Neuronal stem cell (in vitro differentiated cells): ENCODE results near the gene NSG2.

Source experiments
- DNase-seq: peaks from one replicate; pipeline ENCODE4 v3.0.0-alpha.2; 2013; ENCODE audit warnings: low spot score
- H2AFZ ChIP-seq: one replicate; pipeline ENCODE4 v1.6.1; 2013; ENCODE audit warnings: mild to moderate bottlenecking, low read length, inconsistent platforms
- H2AK5ac ChIP-seq: 2 replicates; pipeline ENCODE4 v1.6.1; 2013; ENCODE audit warnings: low read depth, mild to moderate bottlenecking, inconsistent platforms, low read length, moderate library complexity, mixed read lengths
- H2BK120ac ChIP-seq: 2 replicates; pipeline ENCODE4 v1.6.1; 2013; ENCODE audit warnings: low read depth, mild to moderate bottlenecking, inconsistent platforms, low read length, moderate library complexity, mixed read lengths
- H2BK12ac ChIP-seq: one replicate; pipeline ENCODE4 v1.6.1; 2013; ENCODE audit warnings: low read length, inconsistent platforms
- H2BK15ac ChIP-seq: 2 replicates; pipeline ENCODE4 v1.6.1; 2013; ENCODE audit warnings: mild to moderate bottlenecking, low read length, inconsistent platforms, mixed read lengths
- H2BK5ac ChIP-seq: one replicate; pipeline ENCODE4 v1.6.1; 2013; ENCODE audit warnings: inconsistent platforms, mild to moderate bottlenecking, low read length, moderate library complexity
- H3K14ac ChIP-seq: one replicate; pipeline ENCODE4 v1.6.1; 2013; ENCODE audit warnings: low read length, inconsistent platforms
- H3K18ac ChIP-seq: 2 replicates; pipeline ENCODE4 v1.6.1; 2013; ENCODE audit warnings: low read length, inconsistent platforms
- H3K23ac ChIP-seq: 2 replicates; pipeline ENCODE4 v1.6.1; 2013; ENCODE audit warnings: low read depth, mild to moderate bottlenecking, mixed read lengths, low read length, inconsistent platforms; ENCODE audit not compliant: poor library complexity
- H3K27ac ChIP-seq: replicated peaks from 3 replicates; pipeline ENCODE4 v1.5.1; 2013; ENCODE audit warnings: low read length, inconsistent platforms
- H3K27me3 ChIP-seq, 3 experiments: 2 replicates each; pipeline ENCODE4 v1.6.1; 2013; ENCODE audit warnings: low read length in 3 of 3, mild to moderate bottlenecking in 2 of 3, inconsistent platforms in 1 of 3, low read depth in 1 of 3, mixed read lengths in 1 of 3, moderate library complexity in 1 of 3; ENCODE audit not compliant: control insufficient read depth in 3 of 3, insufficient read depth in 3 of 3
- H3K36me3 ChIP-seq, 2 donors: replicated peaks in 1 of 2; 2 replicates each; pipeline ENCODE4 v1.6.1; 2013; ENCODE audit warnings: low read length in 2 of 2; ENCODE audit not compliant: control insufficient read depth in 2 of 2, insufficient read depth in 2 of 2
- H3K4ac ChIP-seq: 2 replicates; pipeline ENCODE4 v1.6.1; 2013; ENCODE audit warnings: inconsistent platforms, mild to moderate bottlenecking, low read length, moderate library complexity
- H3K4me1 ChIP-seq, 2 donors: 1 replicate in 1 of 2; 2 replicates in 1 of 2; pipeline ENCODE4 v1.6.1; 2013; ENCODE audit warnings: low read length in 2 of 2, low read depth in 1 of 2; ENCODE audit not compliant: control insufficient read depth in 2 of 2, insufficient read depth in 1 of 2
- H3K4me2 ChIP-seq: one replicate; pipeline ENCODE4 v1.6.1; 2013; ENCODE audit warnings: mild to moderate bottlenecking, low read length, inconsistent platforms; ENCODE audit not compliant: insufficient read depth, poor library complexity, severe bottlenecking
- H3K4me3 ChIP-seq, 2 donors: 2 replicates each; pipeline ENCODE4 v1.5.1; 2013; ENCODE audit warnings: low read length in 2 of 2, mild to moderate bottlenecking in 2 of 2, inconsistent platforms in 1 of 2, moderate library complexity in 1 of 2
- H3K79me1 ChIP-seq: one replicate; pipeline ENCODE4 v1.6.1; 2013; ENCODE audit warnings: low read depth, mild to moderate bottlenecking, inconsistent platforms, low read length, moderate library complexity
- H3K9ac ChIP-seq: one replicate; pipeline ENCODE4 v1.6.1; 2013; ENCODE audit warnings: mild to moderate bottlenecking, low read depth, low read length, inconsistent platforms; ENCODE audit not compliant: poor library complexity
- H3K9me3 ChIP-seq, 2 donors: replicated peaks in 1 of 2; 2 replicates each; pipeline versions ENCODE3 to v1.6.1; 2013; ENCODE audit warnings: low read length in 2 of 2, mild to moderate bottlenecking in 2 of 2, inconsistent platforms in 1 of 2, low read depth in 1 of 2, mixed read lengths in 1 of 2, moderate library complexity in 1 of 2; ENCODE audit not compliant: control insufficient read depth in 2 of 2, insufficient read depth in 1 of 2
- H4K8ac ChIP-seq: one replicate; pipeline ENCODE4 v1.6.1; 2013; ENCODE audit warnings: low read depth, mild to moderate bottlenecking, inconsistent platforms, low read length, moderate library complexity
- H4K91ac ChIP-seq: one replicate; pipeline ENCODE4 v1.6.1; 2013; ENCODE audit warnings: low read length, low read depth, mild to moderate bottlenecking, inconsistent platforms; ENCODE audit not compliant: poor library complexity
- WGBS, 2 donors: extraction: QIAGEN DNeasy Blood & Tissue Kit; methylation state at CpG; one replicate each; pipeline ENCODE4 v1.1.7; 2013; ENCODE audit warnings: missing lambda C conversion rate in 2 of 2, mixed read lengths in 1 of 2; ENCODE audit not compliant: insufficient read length in 2 of 2, insufficient replicate concordance in 1 of 2; ENCODE audit errors: extremely low coverage in 2 of 2; 5-methylcytosine and 5-hydroxymethylcytosine counted together

The NSG2 gene

GRCh38 chr5:174115226-174115625 lies 69.7 kb downstream of the NSG2 start:
- Histone ChIP-seq H2BK15ac (no peak overlapping the region), H3K14ac (no peak overlapping the region), H2BK5ac (no peak overlapping the region), H2AK5ac (no peak overlapping the region), H3K4me3 (no peak overlapping the region), H2AFZ (no peak overlapping the region), H3K36me3 (no peaks in the 10 kb centered on the region), H3K27me3 (no peaks in the 10 kb centered on the region), H4K91ac (no peak overlapping the region), H3K4me2 (no peak overlapping the region), H3K18ac (no peak overlapping the region), H3K4ac (no peak overlapping the region), H3K9me3 (no peaks in the 10 kb centered on the region), H3K27ac (no peak overlapping the region), H4K8ac (no peak overlapping the region), H3K4me1 (peaks cover 0 to 8% of the 10 kb centered on the region in 2 donors), H3K9ac (no peak overlapping the region), H2BK12ac (no peak overlapping the region), H3K79me1 (no peaks in the 10 kb centered on the region), H3K23ac (no peak overlapping the region), H2BK120ac (no peak overlapping the region)
- DNase-seq: no peak
- no CpG with 5 or more reads among the region's 7 CpGs for WGBS, 2 donors

GRCh38 chr5:174118823-174119467 lies 73.4 kb downstream of the NSG2 start:
- H2BK5ac ChIP-seq: no peak overlapping the region
- no peak overlapping the region for H3K18ac ChIP-seq
- no peak overlapping the region for H4K8ac ChIP-seq
- WGBS, 2 donors: no CpG with 5 or more reads among the region's 9 CpGs
- H2AK5ac ChIP-seq: no peak overlapping the region
- H3K4me3 ChIP-seq: no peak overlapping the region
- no peak overlapping the region for H3K14ac ChIP-seq
- no peak overlapping the region for H4K91ac ChIP-seq
- H2BK120ac ChIP-seq: no peak overlapping the region
- H3K23ac ChIP-seq: no peak overlapping the region
- no peaks in the 10 kb centered on the region for H3K79me1 ChIP-seq
- no peak overlapping the region for H3K4ac ChIP-seq
- H3K27ac ChIP-seq: no peak overlapping the region
- no peak overlapping the region for H3K4me2 ChIP-seq
- no peak overlapping the region for H3K9ac ChIP-seq
- DNase-seq: no peak
- H2AFZ ChIP-seq: no peak overlapping the region
- no peaks in the 10 kb centered on the region for H3K36me3 ChIP-seq
- H2BK15ac ChIP-seq: no peak overlapping the region
- H2BK12ac ChIP-seq: no peak overlapping the region
- no peaks in the 10 kb centered on the region for H3K9me3 ChIP-seq
- H3K27me3 ChIP-seq: no peaks in the 10 kb centered on the region
- H3K4me1 ChIP-seq: peaks cover 0 to 8% of the 10 kb centered on the region in 2 donors

DNA sequence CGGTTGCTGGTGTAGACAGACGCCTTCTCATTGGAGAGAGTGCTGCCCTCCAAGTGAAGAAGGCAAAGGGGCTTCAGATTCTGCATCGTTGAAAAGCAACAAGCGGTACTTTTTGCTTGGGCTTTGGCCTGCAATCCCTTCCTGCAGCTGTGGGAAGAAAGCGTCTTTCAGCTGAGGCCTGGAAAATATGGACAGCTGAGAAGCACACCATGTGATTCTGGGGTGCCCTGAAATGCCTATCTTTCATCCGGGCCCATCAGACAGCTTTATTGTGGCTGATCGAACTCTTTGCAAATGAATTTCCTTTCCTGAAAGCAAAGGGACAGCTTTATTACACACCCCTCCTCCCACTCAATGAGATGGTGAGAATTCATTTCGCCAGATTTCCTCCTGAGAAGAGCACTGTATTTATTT lies 74.0 kb downstream of the NSG2 start:
- Histone ChIP-seq H3K27me3 (no peaks in the 10 kb centered on the region), H3K4me3 (no peak overlapping the region), H3K9me3 (no peaks in the 10 kb centered on the region), H3K14ac (no peak overlapping the region), H2AFZ (no peak overlapping the region), H2BK5ac (no peak overlapping the region), H3K4me1 (peaks cover 0 to 8% of the 10 kb centered on the region in 2 donors), H3K79me1 (no peaks in the 10 kb centered on the region), H4K91ac (no peak overlapping the region), H2BK12ac (no peak overlapping the region), H3K23ac (no peak overlapping the region), H3K4me2 (no peak overlapping the region), H3K9ac (no peak overlapping the region), H3K18ac (no peak overlapping the region), H3K27ac (no peak overlapping the region), H2AK5ac (no peak overlapping the region), H3K4ac (no peak overlapping the region), H4K8ac (no peak overlapping the region), H3K36me3 (no peaks in the 10 kb centered on the region), H2BK15ac (no peak overlapping the region), H2BK120ac (no peak overlapping the region)
- DNase-seq: no peak
- WGBS, 2 donors: no CpG with 5 or more reads among the region's 8 CpGs

GRCh38 chr5:174120401-174121005 lies 75.0 kb downstream of the NSG2 start:
- no peak overlapping the region for H4K8ac ChIP-seq
- H3K27me3 ChIP-seq: no peaks in the 10 kb centered on the region
- H3K18ac ChIP-seq: no peak overlapping the region
- no peak overlapping the region for H3K23ac ChIP-seq
- H2AFZ ChIP-seq: no peak overlapping the region
- H2BK5ac ChIP-seq: no peak overlapping the region
- H3K14ac ChIP-seq: no peak overlapping the region
- H3K9ac ChIP-seq: no peak overlapping the region
- no peak overlapping the region for H3K4me2 ChIP-seq
- peaks cover 0 to 8% of the 10 kb centered on the region in 2 donors for H3K4me1 ChIP-seq
- no peaks in the 10 kb centered on the region for H3K79me1 ChIP-seq
- no peak overlapping the region for H2BK12ac ChIP-seq
- no peak overlapping the region for H3K27ac ChIP-seq
- no peaks in the 10 kb centered on the region for H3K36me3 ChIP-seq
- WGBS, 2 donors: no CpG with 5 or more reads among the region's 1 CpG
- no peak overlapping the region for H3K4me3 ChIP-seq
- no peak overlapping the region for H2AK5ac ChIP-seq
- H2BK15ac ChIP-seq: no peak overlapping the region
- no peak for DNase-seq
- no peak overlapping the region for H2BK120ac ChIP-seq
- no peaks in the 10 kb centered on the region for H3K9me3 ChIP-seq
- H4K91ac ChIP-seq: no peak overlapping the region
- no peak overlapping the region for H3K4ac ChIP-seq
